Activated T-helper 1 cell treated with anti-CD3 and anti-CD28 coated beads, Interleukin-12 subunit alpha, Interleukin-12 subunit beta, Interleukin-2, Interleukin-4 antibody, amounts not matched to agents 30 ng/mL and 10 ng/mL and 1 ng/mL, durations not matched to agents 14 hours and 24 hours and 36 hours (primary cell): ENCODE measurements around the gene URB2. TPM values are rescaled to one million over a fixed set of nuclear protein-coding genes. Genes with fewer than 3 reads are reported as not detected.

Experiments used
- DNase-seq: peaks from one replicate; pipeline ENCODE4 v3.0.0; 2021; ENCODE audit warnings: low spot score
- H3K27ac Mint-ChIP-seq: one replicate; pipeline ENCODE4 v1.8.0; 2021; ENCODE audit warnings: mild to moderate bottlenecking, mixed read lengths
- H3K27me3 Mint-ChIP-seq: one replicate; pipeline ENCODE4 v1.8.0; 2022; ENCODE audit warnings: mild to moderate bottlenecking, moderate library complexity, mixed read lengths; ENCODE audit not compliant: insufficient read depth
- H3K36me3 Mint-ChIP-seq: one replicate; pipeline ENCODE4 v1.8.0; 2021; ENCODE audit warnings: low read depth, mixed read lengths
- H3K4me1 Mint-ChIP-seq: one replicate; pipeline ENCODE4 v1.8.0; 2021; ENCODE audit warnings: low read depth, mixed read lengths
- H3K4me3 Mint-ChIP-seq: one replicate; pipeline ENCODE4 v1.8.0; 2021; ENCODE audit warnings: mild to moderate bottlenecking, moderate library complexity, mixed read lengths
- H3K9me3 Mint-ChIP-seq: one replicate; pipeline ENCODE4 v1.8.0; 2021; ENCODE audit warnings: mixed read lengths
- intact Hi-C: fragments of 100-400 bp; cut with micrococcal nuclease; formaldehyde crosslinking; loops from one replicate; pipeline ENCODE4 v1.15.1; 2024
- total RNA-seq: library from RNA; stranded (reverse); gene quantifications from 2 replicates; pipeline ENCODE4 v1.2.3, GENCODE V29; 2022

The URB2 gene
- total RNA-seq, 1 donor from 2014 or later, result 37.3 TPM

DNA sequence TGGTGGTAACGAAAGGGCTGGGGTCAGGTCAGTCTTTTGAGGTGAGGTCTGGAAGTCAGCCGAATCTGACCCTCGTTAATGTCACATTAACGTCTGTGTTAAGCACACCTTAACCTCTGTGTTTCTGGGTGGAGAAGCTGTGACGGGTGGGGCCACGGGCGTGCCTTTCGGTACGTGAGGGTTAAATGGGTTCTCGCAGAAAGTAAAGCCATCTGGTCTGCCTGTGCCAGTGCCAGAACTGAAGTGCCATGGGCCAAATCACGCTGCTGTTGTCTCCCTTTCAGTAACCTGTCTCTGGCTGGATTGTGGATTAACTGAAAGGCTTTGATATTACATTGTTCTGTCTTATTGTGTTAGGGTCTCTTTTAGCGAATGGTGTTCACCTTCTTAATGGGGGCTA, 14.4 kb downstream of the URB2 start:
- Mint-ChIP-seq H3K36me3 (peaks cover 42% of the 10 kb centered on the region), H3K4me3 (no peak overlapping the region), H3K9me3 (no peaks in the 10 kb centered on the region), H3K27ac (no peak overlapping the region), H3K27me3 (no peaks in the 10 kb centered on the region), H3K4me1 (no peaks in the 10 kb centered on the region)
- DNase-seq, result no peak
- intact Hi-C loops, result no loop called here

DNA sequence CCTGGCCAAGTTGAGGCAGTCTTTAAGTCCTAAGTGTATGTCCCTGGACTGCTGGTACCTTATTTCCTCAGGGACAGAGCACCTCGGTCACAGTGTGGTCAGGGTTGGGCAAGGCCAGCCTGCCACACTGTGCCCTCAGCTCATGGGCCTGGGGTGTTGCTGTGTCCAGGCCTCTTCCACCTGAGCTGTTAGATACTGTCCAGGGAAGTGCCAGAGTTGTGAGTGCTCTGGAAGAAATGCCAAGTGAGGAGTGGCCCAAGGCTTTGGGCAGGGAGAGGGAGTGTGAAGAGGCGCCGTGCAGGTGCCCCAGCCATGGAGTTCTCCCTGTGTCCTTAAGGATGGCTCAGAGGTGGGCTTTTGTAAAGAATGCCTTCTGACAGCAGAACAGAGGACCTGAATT, 15.3 kb downstream of the URB2 start:
- H3K36me3 Mint-ChIP-seq, result peaks cover 41% of the 10 kb centered on the region
- intact Hi-C loops, result no loop called here
- no peak overlapping the region for H3K4me3 Mint-ChIP-seq
- no peak for DNase-seq
- H3K4me1 Mint-ChIP-seq, result no peaks in the 10 kb centered on the region
- no peaks in the 10 kb centered on the region for H3K9me3 Mint-ChIP-seq
- H3K27me3 Mint-ChIP-seq, result no peaks in the 10 kb centered on the region
- H3K27ac Mint-ChIP-seq, result no peak overlapping the region

- DNase-seq, result no peak
- Mint-ChIP-seq H3K36me3 (peaks cover 41% of the 10 kb centered on the region), H3K27me3 (no peaks in the 10 kb centered on the region), H3K9me3 (no peaks in the 10 kb centered on the region), H3K4me3 (no peak overlapping the region), H3K27ac (no peak overlapping the region), H3K4me1 (no peaks in the 10 kb centered on the region)
- intact Hi-C loops, result no loop called here
These were observed 16.3 kb downstream of the URB2 start for GRCh38 chr1:229642376-229642775.

GRCh38 chr1:229642970-229643369, 16.9 kb downstream of the URB2 start:
- no peak for DNase-seq

GRCh38 chr1:229643996-229644745, 18.1 kb downstream of the URB2 start:
- DNase-seq, result no peak
- no peaks in the 10 kb centered on the region for H3K27me3 Mint-ChIP-seq
- H3K4me1 Mint-ChIP-seq, result no peaks in the 10 kb centered on the region
- H3K27ac Mint-ChIP-seq, result no peak overlapping the region
- H3K36me3 Mint-ChIP-seq, result peaks cover 41% of the 10 kb centered on the region
- H3K9me3 Mint-ChIP-seq, result no peaks in the 10 kb centered on the region
- intact Hi-C loops, result no loop called here
- no peak overlapping the region for H3K4me3 Mint-ChIP-seq

More at GRCh38 chr1:229642970-229643369, 16.9 kb downstream of the URB2 start:
- H3K36me3 Mint-ChIP-seq, result peaks cover 43% of the 10 kb centered on the region
- intact Hi-C loops, result no loop called here
- no peak overlapping the region for H3K4me3 Mint-ChIP-seq
- no peaks in the 10 kb centered on the region for H3K27me3 Mint-ChIP-seq
- no peak overlapping the region for H3K27ac Mint-ChIP-seq
- no peaks in the 10 kb centered on the region for H3K9me3 Mint-ChIP-seq
- no peaks in the 10 kb centered on the region for H3K4me1 Mint-ChIP-seq

- intact Hi-C loops, result no loop called here
- Mint-ChIP-seq H3K4me3 (no peak overlapping the region), H3K27ac (no peak overlapping the region), H3K36me3 (peaks cover 44% of the 10 kb centered on the region), H3K27me3 (no peaks in the 10 kb centered on the region), H3K4me1 (no peaks in the 10 kb centered on the region), H3K9me3 (no peaks in the 10 kb centered on the region)
- DNase-seq, result no peak
These were observed 19.4 kb downstream of the URB2 start for GRCh38 chr1:229645324-229645993.

DNA sequence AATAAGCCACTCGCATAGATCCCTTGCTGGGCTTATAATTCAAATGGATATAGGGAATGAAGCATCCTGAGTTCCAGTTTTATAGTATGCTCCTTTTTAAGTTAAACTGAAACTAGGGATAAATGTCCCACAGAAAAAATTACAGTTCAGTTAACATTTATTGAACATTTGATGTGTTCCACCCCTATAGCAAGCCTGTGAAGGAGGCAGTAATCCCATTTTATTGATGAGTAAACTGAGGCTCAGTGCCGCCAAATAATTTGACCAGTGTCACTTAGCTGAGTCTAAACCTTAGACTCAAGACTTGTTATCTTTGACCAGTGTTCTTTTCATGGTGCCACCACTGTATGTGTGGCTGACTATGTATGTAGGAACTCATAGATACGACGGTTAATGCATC, 22.4 kb downstream of the URB2 start:
- H3K27me3 Mint-ChIP-seq, result no peaks in the 10 kb centered on the region
- no peaks in the 10 kb centered on the region for H3K4me1 Mint-ChIP-seq
- H3K9me3 Mint-ChIP-seq, result no peaks in the 10 kb centered on the region
- H3K27ac Mint-ChIP-seq, result no peak overlapping the region
- H3K4me3 Mint-ChIP-seq, result no peak overlapping the region
- DNase-seq, result no peak
- intact Hi-C loops, result no loop called here
- H3K36me3 Mint-ChIP-seq, result peaks cover 47% of the 10 kb centered on the region

DNA sequence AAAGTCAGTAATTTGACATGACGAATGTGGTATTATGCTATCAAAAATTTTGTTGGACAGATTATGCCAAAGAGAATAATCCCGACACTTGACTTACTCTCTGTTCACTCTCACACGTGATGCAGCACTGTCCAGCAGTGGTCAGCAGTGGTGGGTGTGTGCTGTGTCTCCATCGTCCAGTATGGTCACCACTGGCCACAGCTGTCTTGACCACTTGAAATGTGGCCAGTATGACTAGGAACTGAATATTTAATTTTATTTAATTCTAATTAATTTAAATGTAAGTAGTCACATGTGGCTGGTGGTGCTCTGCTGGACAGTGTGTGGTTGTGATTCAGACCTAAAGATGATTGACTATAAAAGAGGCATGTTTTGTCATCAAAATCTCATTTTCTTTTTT, 24.0 kb downstream of the URB2 start:
- peaks cover 50% of the 10 kb centered on the region for H3K36me3 Mint-ChIP-seq
- intact Hi-C loops, result no loop called here
- no peaks in the 10 kb centered on the region for H3K4me1 Mint-ChIP-seq
- H3K27ac Mint-ChIP-seq, result no peak overlapping the region
- no peak for DNase-seq
- no peak overlapping the region for H3K4me3 Mint-ChIP-seq
- no peaks in the 10 kb centered on the region for H3K9me3 Mint-ChIP-seq
- H3K27me3 Mint-ChIP-seq, result no peaks in the 10 kb centered on the region

GRCh38 chr1:229651546-229651945, 25.5 kb downstream of the URB2 start:
- no peak overlapping the region for H3K4me3 Mint-ChIP-seq
- no peak overlapping the region for H3K27ac Mint-ChIP-seq
- H3K36me3 Mint-ChIP-seq, result peaks cover 42% of the 10 kb centered on the region
- no peak for DNase-seq
- no peaks in the 10 kb centered on the region for H3K27me3 Mint-ChIP-seq
- H3K4me1 Mint-ChIP-seq, result no peaks in the 10 kb centered on the region
- intact Hi-C loops, result no loop called here
- H3K9me3 Mint-ChIP-seq, result no peaks in the 10 kb centered on the region

DNA sequence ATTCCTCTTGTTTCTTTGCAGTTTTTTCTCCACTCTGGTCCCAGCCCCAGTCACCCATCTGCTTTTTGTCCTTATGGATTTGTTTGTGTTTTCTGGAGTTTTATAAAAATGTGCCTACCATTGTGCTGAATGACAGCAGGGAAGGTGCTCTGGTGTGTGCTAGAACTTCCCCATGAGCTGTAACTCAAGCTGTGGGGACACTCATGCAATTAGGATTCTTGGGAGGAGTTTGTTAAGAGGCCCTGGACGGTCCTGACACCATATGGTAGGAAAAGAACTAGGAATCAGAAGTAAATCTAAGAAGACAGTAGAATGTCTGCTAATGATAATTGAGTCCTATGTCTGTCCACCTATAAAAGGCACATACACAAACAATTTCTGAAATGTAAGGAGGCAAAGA, 27.4 kb downstream of the URB2 start:
- no peak overlapping the region for H3K4me3 Mint-ChIP-seq
- H3K36me3 Mint-ChIP-seq, result peaks cover 44% of the 10 kb centered on the region
- intact Hi-C loops, result no loop called here
- DNase-seq, result no peak
- no peak overlapping the region for H3K27ac Mint-ChIP-seq
- H3K9me3 Mint-ChIP-seq, result no peaks in the 10 kb centered on the region
- peaks cover 14% of the 10 kb centered on the region for H3K4me1 Mint-ChIP-seq
- H3K27me3 Mint-ChIP-seq, result no peaks in the 10 kb centered on the region

DNA sequence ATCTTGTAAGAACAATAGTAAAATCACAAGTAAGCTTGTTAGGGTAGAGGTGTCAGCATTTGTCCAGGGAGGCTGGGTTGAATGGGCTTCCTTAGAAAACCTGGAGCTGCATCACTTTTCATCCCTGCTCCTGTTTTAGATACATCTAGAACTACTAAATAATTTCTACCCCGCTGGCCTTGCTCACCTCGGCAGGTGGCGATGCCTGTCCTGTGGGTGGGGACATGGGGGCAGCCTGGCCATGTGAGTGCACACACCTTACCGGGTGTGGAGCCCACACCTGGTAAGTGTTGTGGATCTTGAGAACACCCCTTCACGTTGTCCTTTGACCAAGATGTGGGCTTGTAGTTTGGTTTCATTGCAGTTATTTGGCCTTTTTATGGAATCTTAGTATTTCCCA, 29.7 kb downstream of the URB2 start:
- H3K9me3 Mint-ChIP-seq, result no peaks in the 10 kb centered on the region
- DNase-seq, result no peak
- no peak overlapping the region for H3K27ac Mint-ChIP-seq
- no peaks in the 10 kb centered on the region for H3K27me3 Mint-ChIP-seq
- peaks cover 45% of the 10 kb centered on the region for H3K36me3 Mint-ChIP-seq
- intact Hi-C loops, result no loop called here
- no peak overlapping the region for H3K4me3 Mint-ChIP-seq
- peaks cover 15% of the 10 kb centered on the region for H3K4me1 Mint-ChIP-seq

GRCh38 chr1:229657993-229658755, 32.1 kb downstream of the URB2 start:
- no peak for DNase-seq
- intact Hi-C loops, result no loop called here
- Mint-ChIP-seq H3K36me3 (peaks cover 51% of the 10 kb centered on the region), H3K9me3 (no peaks in the 10 kb centered on the region), H3K4me1 (peaks cover 21% of the 10 kb centered on the region), H3K27me3 (no peaks in the 10 kb centered on the region), H3K4me3 (no peak overlapping the region), H3K27ac (no peak overlapping the region)
